ENCODE results near the gene PXMP2.

- TF ChIP-seq POLR2A (IDR thresholded peaks at IDR 0.05; ENCODE audit: low read length), result no peak
- no peak for TF ChIP-seq GATA1 (IDR thresholded peaks at IDR 0.05; ENCODE audit: low read depth, low read length)
Measured at GRCh38 chr12:132707241-132707640, 19.9 kb downstream of the PXMP2 start.

All from erythroblast (primary cell).